HG03460 (cell line): Measurements from ENCODE around the gene PRKG1.
"Not testable (repeated sequence)": the region's sequence is repeated elsewhere in the genome, so short reads cannot be mapped to it uniquely, and the experiment has no call there.

Source experiments
- ATAC-seq: cut with Tn5 transposase; IDR thresholded peaks from one replicate; pipeline ENCODE4 v1.9.1; 2021; ENCODE audit not compliant: unreplicated experiment

Gene PRKG1

GRCh38 chr10:51260376-51260775 is 186.1 kb downstream of the PRKG1 start:
- no peak for ATAC-seq

DNA sequence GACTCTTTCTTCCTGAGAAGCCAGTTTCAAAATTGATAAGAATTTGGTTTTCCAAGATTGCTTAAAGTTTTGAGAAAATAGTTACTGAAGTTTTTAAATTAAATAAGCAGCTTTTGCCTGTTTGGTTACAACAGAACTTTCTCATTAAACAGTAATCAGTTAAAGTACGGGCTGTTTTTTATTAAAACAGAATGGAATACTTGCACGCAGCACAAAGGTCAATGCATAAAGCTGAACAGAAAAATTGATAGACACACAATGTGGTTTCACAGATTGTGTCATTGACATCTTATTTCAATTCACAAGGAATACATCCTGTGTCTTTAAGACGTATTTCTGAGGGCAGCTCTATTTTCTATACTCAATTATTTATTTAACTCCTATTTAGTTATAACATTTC is 192.2 kb downstream of the PRKG1 start:
- no peak for ATAC-seq

DNA sequence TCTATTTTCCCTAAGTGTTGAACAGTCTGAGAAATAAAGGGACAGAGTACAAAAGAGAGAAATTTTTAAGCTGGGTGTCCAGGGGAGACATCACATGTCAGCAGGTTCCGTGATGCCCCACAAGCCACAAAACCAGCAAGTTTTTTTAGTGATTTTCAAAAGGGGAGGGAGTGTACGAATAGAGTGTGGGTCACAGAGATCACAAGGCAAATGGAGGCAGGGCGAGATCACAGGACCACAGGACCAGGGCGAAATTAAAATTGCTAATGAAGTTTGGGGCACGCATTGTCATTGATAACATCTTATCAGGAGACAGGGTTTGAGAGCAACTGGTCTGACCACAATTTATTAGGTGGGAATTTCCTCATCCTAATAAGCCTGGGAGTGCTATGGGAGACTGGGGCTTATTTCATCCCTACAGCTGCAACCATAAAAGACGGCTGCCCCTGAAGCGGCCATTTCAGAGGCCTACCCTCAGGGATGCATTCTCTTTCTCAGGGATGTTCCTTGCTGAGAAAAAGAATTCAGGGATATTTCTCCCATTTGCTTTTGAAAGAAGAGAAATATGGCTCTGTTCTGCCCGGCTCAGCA is 193.8 kb downstream of the PRKG1 start:
- ATAC-seq, result not testable (repeated sequence)

GRCh38 chr10:51269821-51270220 is 195.5 kb downstream of the PRKG1 start:
- ATAC-seq, result no peak

DNA sequence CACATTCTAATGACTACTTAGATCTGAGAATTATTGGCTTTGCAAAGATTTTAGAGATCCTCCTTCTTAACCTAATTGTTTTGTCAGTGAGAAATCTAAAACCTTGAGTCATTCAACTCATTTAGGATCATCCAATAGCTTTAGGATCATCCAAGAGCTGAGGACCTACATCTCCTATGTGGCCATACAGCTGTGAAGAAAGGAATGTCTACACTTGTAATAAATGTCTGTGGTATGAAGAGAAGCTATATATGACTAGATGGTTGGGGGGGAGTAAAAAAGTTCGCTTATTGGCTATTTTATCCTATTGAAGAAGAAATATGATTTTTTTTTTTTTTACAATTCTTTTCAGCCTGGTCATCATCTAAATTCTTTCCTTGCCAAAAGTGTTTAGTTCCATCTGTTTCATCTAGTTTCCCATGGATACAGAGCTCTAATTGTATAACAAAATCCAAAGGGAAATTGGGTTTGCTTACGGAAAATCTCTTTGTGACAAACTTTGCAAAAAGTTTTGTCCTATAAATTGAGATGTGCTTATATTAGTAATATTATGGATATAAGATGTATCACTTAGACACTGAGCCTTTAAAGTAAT is 196.7 kb downstream of the PRKG1 start:
- ATAC-seq, result no peak

GRCh38 chr10:51272099-51272498 is 197.8 kb downstream of the PRKG1 start:
- ATAC-seq, result not testable (repeated sequence)

DNA sequence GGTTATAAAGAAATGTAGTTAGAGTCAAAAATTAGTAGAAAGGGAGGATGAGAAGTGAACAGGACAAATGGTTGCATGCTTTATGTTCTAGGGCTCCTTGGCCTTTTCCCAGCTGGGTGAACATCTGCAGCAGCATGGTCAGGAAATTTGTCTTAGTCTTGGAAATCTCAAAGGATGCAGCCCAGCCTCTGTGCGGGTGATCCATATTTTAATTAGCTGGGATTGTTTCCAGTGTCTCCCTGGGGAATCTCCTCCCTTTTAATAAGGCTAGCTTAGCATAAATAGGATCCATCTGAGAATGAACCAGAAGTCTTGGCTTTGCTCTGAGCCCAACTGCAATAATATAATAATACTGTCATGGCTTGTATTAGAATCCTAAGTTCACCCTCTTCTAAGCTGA is 198.3 kb downstream of the PRKG1 start:
- ATAC-seq, result no peak

GRCh38 chr10:51273574-51273973 is 199.3 kb downstream of the PRKG1 start:
- no peak for ATAC-seq

- not testable (repeated sequence) for ATAC-seq
Measured at GRCh38 chr10:51276097-51276496, 201.8 kb downstream of the PRKG1 start.

DNA sequence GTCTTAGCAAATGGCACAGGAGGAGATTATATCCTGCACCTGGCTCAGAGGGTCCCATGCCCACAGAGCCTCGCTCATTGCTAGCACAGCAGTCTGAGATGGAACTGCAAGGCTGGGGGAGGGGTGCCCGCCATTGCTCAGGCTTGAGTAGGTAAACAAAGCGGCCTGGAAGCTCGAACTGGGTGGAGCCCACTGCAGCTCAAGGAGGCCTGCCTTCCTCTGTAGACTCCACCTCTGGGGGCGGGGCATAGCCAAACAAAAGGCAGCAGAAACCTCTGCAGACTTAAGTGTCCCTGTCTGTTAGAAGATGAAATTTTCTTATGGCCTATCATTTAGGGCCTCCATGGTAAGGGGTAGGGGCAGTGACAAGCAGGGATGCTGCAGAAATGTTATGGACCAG is 207.1 kb downstream of the PRKG1 start:
- not testable (repeated sequence) for ATAC-seq

DNA sequence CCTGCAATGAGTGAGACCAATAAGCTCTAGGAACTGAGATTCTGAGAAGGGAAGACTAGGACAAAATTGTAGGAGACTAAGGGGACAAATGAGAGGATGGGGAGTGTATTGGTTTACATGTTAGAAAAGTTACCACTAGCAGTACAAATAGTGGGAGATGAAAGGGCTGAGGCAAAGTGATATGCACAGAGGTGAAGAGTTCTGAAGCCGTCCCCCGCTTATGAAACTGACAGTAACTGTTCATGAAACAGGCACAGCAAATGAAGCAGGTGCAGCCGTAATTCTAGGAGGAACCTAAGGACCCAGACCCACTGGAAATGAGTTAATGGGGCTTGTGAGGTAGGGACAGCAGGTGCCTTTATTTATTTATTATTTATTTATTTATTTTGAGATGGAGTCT is 211.3 kb downstream of the PRKG1 start:
- no peak for ATAC-seq

GRCh38 chr10:51288511-51288910 is 214.2 kb downstream of the PRKG1 start:
- ATAC-seq, result no peak

GRCh38 chr10:51289519-51289918 is 215.2 kb downstream of the PRKG1 start:
- ATAC-seq, result no peak

DNA sequence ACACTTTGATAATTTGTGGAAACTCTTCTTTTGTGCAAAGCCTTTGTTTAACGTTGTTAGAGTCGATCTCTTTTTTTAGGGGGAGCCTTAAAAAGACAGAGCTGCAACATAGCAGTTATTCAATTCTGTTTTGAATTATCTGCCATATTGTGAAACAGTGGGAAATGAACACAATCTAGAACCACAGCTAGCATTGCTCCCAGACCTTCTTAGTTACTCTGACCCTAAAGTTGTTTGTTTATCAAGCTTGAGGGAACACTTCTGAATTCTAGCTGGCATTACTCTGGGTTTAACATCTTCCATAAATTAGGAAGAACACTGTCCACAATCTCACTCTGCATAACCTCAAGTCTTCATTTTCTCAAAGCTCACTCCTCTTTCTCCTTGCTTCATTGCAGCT is 217.7 kb downstream of the PRKG1 start:
- no peak for ATAC-seq

DNA sequence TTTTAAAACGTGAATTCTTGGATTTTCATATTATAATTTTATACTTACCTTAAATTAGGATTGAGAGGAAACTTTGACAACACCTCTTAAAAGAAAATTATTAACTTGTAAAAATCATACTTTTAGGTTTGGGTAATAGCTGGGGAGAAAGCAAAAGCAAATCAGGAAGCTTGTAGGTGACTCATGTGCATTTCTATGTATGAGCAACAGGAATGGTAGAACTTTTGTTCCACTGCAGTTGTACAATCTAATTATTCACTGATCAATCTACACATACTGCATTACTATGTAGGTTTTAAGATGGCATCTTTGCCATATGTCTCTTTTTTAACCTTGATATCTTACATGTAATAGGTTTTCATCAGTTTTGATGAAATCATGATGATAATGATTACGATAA is 223.2 kb downstream of the PRKG1 start:
- ATAC-seq, result no peak

DNA sequence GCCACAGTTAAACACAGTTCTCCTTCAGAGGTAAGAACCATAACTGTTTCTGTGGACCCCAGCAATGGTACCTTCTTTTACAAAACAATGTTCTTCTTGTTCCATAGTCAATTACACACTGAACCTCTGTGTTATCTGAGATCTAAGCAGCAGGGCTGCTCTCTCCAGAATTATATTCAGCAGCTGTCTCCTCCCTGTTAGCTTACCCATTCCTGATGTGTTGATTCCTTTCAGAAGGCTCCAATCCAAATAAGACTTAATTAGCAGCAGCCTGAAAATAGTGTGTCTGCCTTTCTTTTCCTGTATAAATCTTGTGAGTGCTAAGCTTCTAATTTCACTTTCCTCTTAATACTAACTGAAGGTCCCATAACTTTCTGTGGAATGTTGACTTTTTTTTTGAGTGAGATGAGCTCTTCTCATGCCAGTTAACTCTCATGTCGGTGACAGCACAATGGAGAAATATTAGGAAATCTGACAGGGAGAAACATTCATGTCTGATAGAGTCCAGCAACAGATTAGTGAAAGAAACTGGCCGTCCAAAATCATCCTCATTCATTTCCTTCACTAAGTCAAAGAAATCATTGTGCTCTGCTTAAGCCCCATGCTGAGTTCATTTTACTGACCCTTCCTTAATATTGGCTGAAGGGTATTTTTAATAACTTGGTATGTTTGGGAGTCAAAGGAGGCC is 226.5 kb downstream of the PRKG1 start:
- no peak for ATAC-seq

DNA sequence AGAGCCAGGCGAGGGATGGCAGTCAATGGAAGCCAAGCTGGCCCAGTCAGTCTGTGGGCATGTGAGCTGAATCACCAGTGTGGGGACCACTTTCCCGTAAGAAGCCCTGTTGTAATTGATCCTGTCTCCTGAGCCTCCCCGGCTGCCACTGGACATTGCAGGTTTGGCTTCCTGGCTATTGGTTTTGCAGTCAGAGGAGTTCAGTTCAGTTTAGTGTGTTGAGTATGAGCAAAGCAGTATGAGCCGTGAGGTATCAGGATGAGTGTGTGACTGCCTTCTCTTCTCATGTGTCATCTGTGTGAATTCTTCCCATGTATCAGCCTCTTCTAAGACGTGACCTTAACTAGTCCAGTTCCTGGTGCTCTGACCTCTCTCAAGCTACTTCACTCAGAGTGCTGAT is 227.4 kb downstream of the PRKG1 start:
- ATAC-seq, result no peak

DNA sequence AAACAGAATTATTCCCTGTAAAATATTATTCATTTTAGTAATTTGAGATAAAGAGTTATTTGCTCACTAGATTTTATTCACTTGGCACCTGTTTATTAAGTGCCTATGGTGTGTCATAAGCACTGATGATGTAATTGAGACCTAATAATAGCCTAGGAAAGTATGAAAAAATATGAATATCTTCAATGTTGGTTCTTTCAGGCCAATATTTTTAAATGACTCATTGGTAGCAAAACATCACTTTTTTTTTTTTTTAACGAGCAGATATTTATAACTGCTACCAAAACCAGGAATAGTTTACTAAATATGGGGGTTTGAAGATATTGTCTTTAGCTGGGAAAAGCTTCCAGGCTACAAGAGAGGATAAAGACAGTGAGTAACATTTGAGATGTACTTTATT is 228.0 kb downstream of the PRKG1 start:
- ATAC-seq, result no peak

DNA sequence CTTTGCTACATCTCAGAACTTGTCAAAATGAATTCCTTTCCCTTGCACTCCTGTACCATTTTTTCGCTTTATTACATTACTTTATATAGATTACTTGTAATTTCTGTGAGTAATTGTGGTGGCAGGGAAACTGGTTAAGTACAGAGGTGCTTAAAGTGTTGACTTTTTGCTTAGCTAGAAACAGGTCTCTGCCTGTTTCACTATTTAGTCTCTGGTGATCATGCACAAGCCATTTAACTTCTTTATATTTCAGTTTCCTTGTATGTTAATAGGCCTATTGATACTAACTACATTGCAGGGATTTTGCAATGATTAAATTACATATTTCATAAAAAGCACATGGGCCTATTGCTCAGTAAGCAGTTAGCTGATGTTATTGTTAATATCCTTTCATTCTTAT is 233.8 kb downstream of the PRKG1 start:
- no peak for ATAC-seq

- no peak for ATAC-seq
Measured at GRCh38 chr10:51311228-51311627, 236.9 kb downstream of the PRKG1 start.

GRCh38 chr10:51312817-51313216 is 238.5 kb downstream of the PRKG1 start:
- no peak for ATAC-seq

GRCh38 chr10:51313251-51313650 is 239.0 kb downstream of the PRKG1 start:
- no peak for ATAC-seq
